Fibroblast of villous mesenchyme (primary cell): Measurements from ENCODE around the gene PRSS35. TPM values are rescaled to one million over a fixed set of nuclear protein-coding genes. Genes with fewer than 3 reads are reported as not detected.
"Not testable (repeated sequence)": the region's sequence is repeated elsewhere in the genome, so short reads cannot be mapped to it uniquely, and the experiment has no call there.

Source experiments
- DNase-seq: peaks from one replicate; pipeline ENCODE4 v3.0.0-alpha.2; 2010; ENCODE audit warnings: low read depth
- H3K4me3 ChIP-seq: 2 replicates; pipeline ENCODE4 v1.5.1; 2011; ENCODE audit warnings: low read depth, mild to moderate bottlenecking, low read length
- total RNA-seq: library from RNA; depleted of rRNA; stranded (reverse); fragments of >200 nt; gene quantifications from 2 replicates; pipeline ENCODE4 v1.2.3, GENCODE V29; 2012
- TF ChIP-seq, protein P1 (sequence below): IDR thresholded peaks from 2 replicates; pipeline ENCODE4 v1.5.1; 2012; ENCODE audit warnings: low read depth, mild to moderate bottlenecking, low read length; ENCODE audit not compliant: insufficient read depth

The PRSS35 gene
- total RNA-seq, 1 donor, result 5.2 TPM

DNA sequence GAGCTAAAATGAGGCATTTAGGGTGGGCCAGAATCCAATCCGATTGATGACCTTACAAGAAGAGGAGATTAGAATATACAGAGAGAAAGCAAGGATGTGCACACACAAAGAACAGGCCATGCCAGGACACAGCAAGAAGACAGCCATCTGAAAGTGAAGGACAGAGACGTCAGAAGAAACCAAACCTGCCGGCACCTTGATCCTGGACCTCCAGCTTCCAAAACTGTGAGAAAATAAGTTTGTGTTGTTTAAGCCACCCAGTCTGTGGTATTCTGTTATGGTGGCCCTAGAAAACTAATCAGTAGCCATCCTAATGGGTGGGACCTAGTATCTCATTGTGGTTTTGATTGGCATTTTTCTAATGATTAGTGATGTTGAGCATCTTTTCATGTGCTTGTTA is 41.7 kb upstream of the PRSS35 start:
- TF ChIP-seq, protein P1, sequence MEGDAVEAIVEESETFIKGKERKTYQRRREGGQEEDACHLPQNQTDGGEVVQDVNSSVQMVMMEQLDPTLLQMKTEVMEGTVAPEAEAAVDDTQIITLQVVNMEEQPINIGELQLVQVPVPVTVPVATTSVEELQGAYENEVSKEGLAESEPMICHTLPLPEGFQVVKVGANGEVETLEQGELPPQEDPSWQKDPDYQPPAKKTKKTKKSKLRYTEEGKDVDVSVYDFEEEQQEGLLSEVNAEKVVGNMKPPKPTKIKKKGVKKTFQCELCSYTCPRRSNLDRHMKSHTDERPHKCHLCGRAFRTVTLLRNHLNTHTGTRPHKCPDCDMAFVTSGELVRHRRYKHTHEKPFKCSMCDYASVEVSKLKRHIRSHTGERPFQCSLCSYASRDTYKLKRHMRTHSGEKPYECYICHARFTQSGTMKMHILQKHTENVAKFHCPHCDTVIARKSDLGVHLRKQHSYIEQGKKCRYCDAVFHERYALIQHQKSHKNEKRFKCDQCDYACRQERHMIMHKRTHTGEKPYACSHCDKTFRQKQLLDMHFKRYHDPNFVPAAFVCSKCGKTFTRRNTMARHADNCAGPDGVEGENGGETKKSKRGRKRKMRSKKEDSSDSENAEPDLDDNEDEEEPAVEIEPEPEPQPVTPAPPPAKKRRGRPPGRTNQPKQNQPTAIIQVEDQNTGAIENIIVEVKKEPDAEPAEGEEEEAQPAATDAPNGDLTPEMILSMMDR, result no peak
- no peak for DNase-seq

DNA sequence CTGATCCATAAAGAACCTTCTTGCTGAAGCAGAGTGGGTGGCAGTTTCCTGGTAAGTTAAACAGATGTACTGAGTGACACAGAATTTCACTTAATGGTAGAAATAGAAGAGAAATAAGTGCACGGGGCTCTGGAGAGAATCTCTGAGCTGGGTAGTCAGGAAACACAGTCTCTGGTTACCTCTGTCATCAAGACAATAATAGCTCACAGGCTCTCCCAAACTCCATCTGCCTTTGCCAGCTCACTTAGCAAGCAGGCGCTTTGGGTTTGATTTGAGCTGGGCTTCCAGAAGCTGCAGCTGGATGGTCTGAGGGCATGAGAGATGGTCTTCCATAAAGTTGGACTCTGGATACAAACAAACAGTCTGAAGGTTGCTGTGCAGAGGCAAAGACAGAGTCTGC is 39.6 kb upstream of the PRSS35 start:
- DNase-seq, result no peak
- TF ChIP-seq, protein P1, result no peak
- H3K4me3 ChIP-seq, result no peak overlapping the region

More for the DNA sequence above, 41.7 kb upstream of the PRSS35 start:
- no peak overlapping the region for H3K4me3 ChIP-seq

DNA sequence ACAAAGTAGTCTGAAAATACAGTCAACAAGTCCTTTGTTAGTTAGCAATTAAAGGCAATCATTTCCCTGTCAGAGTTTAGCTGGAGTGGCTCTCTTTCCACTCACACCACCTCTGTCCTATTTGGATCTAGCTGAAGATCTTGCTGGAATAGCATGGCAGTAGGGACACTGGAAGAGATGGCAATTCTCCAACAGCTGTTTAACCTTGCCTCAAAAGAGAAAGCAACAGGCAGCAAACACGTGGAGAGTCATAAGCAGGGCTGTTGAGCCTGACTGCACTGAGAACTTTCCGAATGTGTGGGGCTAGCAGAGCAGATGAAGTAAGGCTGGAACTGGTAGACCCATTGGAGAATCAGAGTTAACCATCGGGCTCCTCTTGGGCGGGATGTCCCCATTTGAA is 38.0 kb upstream of the PRSS35 start:
- no peak overlapping the region for H3K4me3 ChIP-seq
- peak; percentile 38 for DNase-seq
- TF ChIP-seq, protein P1, result no peak

DNA sequence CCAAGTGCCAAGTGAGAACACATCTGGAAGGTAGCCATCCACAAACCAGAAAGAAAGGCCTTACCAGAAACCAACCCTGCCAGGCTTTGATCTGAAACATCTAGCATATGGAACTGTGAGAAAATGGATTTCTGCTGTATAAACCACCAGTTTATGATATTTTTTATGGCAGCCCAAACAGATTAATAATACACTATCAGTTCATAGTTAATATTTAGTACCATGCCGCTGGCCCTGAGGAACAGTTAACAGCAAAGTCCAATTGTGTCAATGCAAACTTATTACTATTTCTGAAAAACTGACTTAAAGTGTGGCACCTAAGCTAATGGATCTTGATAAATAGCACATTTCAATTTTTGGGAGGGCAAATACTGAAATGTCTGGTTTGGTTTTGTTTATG is 35.4 kb upstream of the PRSS35 start:
- no peak overlapping the region for H3K4me3 ChIP-seq
- TF ChIP-seq, protein P1, result no peak
- DNase-seq, result no peak

DNA sequence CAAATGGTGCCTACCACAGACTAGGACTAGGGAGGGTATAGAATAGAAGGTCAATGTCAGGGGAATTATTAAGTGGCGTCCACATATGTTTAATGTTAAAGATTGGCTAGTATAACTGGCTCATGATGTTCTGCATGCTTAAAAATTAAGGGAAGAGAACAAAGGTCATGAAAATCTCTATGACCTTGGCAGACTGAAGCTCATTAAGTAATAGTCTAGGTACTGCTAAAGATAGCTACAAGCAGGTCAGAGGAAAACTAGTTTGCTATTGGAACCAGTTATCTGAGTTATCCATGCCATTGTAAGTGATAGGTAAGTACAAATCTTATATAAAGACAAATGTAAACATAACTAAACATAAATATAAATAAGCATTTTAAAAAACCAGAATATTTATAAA is 32.9 kb upstream of the PRSS35 start:
- TF ChIP-seq, protein P1, result no peak
- DNase-seq, result no peak

DNA sequence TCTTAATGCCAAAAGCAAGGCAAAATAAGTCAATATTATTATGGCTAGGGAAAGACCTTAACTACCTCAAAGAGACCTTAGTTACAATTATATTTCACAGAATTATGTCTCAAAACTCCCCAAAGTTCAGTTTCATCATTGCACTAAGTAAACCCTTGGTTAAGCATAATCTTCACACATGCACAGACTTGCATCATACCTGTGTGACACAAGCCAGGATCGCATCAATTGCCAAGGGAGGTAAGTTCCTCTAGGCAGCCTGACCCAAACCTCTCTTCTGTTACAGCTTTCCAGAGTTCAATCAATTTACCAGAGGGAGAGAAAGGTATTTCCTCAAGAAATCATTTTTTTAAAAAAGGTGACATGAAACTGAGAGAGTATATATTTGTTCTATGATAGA is 31.9 kb upstream of the PRSS35 start:
- TF ChIP-seq, protein P1, result no peak
- no peak overlapping the region for H3K4me3 ChIP-seq
- DNase-seq, result no peak

More for the DNA sequence above, 32.9 kb upstream of the PRSS35 start:
- H3K4me3 ChIP-seq, result no peak overlapping the region

DNA sequence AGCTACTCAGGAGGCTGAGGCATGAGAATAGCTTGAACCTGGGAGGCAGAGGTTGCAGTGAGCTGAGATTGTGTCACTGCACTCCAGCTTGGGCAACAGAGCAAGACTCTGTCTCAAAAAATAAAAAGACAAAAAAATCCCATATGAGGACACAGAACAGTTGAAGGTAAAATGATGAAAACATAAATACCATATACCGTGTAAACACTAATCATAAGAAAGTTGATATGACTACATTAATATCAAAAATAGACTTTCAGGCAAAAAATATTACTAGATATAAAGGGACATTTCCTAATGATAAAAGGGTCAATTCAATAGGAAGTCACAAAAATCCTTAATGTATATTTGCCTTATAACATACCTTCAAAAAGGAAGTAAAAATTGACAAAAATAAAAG is 30.4 kb upstream of the PRSS35 start:
- DNase-seq, result not testable (repeated sequence)

More for the DNA sequence above, 30.4 kb upstream of the PRSS35 start:
- H3K4me3 ChIP-seq, result not testable (repeated sequence)
